ENCODE measurements around the gene CORO7.

- TF ChIP-seq CTCF (IDR thresholded peaks at IDR 0.05) (no peak), EZH2 (IDR thresholded peaks at IDR 0.05; ENCODE audit: borderline replicate concordance, insufficient read depth, low read depth, low read length, poor library complexity, severe bottlenecking) (no peak)
These were observed 21.0 kb upstream of the CORO7 start for GRCh38 chr16:4437366-4437765.
